NCI-H1436 treated with DMSO at 0.1 percent for 48 hours (cell line): Measurements from ENCODE around the gene IGSF3.

ENCODE experiments used
- DNase-seq: peaks from one replicate; lab custom pipeline; 2025; lab: John Stamatoyannopoulos, UW

Gene IGSF3

GRCh38 chr1:116686723-116687352, 19.3 kb upstream of the IGSF3 start:
- no peak for DNase-seq

DNA sequence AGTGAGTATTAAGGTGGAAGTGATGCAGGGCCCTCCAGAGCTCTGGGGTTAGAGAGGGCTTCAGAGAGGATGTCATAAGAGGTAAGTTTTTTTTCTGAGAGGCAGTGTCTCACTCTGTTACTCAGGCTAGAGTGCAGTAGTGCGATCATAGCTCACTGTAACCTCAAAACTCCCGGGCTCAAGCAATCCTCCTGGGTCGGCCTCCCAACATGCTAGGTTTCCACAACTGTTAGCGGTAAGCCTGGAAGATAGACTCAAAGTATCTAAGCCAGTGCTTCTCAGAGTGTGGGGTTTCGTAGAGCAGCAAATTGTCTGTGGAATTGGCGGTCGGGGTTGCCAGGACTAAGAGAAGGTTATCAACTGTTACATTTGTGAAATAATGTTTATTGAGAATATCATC, 18.6 kb upstream of the IGSF3 start:
- no peak for DNase-seq

GRCh38 chr1:116684575-116684974, 17.0 kb upstream of the IGSF3 start:
- DNase-seq: no peak

DNA sequence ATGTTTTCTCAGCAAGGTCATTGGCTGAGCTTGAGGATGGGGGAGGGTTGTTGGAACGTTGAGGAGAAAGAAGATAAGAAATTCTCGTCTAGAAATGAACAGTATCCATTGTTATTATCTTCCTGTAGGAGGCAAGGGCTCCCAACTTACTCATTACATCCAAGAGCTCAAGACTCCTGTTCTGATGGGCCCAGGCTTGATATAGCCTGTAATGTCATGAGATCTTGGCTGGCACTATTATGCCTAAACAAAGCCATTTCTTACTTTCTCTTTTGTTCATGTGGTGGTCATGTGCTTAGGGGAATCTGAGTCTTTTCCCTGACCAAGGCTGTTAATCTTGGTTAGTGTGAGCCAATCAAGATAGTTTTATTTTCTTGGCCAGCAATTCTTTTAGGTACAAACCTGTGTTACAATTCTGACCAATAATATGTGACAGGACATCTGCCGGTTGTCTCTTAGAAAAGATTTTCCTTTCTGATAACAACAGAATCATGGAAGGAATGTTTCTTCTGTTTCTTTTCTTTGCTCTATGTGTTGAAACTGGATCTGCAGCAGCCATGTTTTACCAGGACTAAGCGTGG, 15.2 kb upstream of the IGSF3 start:
- DNase-seq: no peak

- DNase-seq: no peak
These were observed 13.9 kb upstream of the IGSF3 start for GRCh38 chr1:116681343-116681899.

- DNase-seq: no peak
These were observed 13.2 kb upstream of the IGSF3 start for GRCh38 chr1:116680752-116681151.

GRCh38 chr1:116679828-116680628, 12.5 kb upstream of the IGSF3 start:
- no peak for DNase-seq

- no peak for DNase-seq
These were observed 11.7 kb upstream of the IGSF3 start for GRCh38 chr1:116679091-116679827.

DNA sequence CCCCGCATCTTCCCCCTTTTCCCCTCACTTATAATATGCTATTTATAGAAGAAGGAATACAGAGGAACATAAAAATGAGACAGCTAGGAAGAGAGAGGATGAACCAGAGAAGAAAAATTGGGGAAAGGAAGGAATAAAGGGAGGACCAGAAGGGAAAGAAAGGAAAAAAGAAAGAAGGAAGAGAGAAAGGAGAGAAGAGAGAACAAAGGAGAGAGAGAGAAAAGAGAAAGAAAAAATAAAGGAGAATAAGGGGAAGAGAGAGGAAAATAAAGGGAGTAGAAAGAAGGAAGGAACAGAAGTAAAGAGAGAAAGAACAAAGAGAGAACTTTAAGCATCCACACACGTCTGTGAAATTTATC, 11.2 kb upstream of the IGSF3 start:
- DNase-seq: no peak

- DNase-seq: no peak
These were observed 10.0 kb upstream of the IGSF3 start for GRCh38 chr1:116677474-116678062.

DNA sequence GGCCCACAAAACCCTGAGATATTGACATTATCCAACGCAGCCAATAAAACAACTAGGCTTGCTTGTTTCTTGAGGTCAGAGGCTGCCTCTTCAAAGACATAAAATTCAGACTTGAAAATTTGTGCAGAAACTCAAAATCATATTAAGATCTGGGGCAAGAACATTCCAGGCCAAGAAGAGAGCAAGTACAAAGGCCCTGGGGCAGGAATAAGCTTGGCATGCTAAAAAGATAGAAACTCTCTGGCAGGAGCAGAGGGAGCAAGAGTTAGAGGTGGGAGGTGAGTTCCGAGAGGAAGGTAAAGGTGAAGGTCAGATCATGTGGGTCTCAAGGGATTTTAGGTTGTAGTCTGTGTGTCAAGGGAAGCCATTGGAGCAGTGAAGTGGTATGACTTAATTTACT, 8.8 kb upstream of the IGSF3 start:
- no peak for DNase-seq

GRCh38 chr1:116674751-116675150, 7.2 kb upstream of the IGSF3 start:
- DNase-seq: no peak

GRCh38 chr1:116674011-116674531, 6.5 kb upstream of the IGSF3 start:
- DNase-seq: no peak

- DNase-seq: no peak
These were observed 4.4 kb upstream of the IGSF3 start for GRCh38 chr1:116671912-116672311.

DNA sequence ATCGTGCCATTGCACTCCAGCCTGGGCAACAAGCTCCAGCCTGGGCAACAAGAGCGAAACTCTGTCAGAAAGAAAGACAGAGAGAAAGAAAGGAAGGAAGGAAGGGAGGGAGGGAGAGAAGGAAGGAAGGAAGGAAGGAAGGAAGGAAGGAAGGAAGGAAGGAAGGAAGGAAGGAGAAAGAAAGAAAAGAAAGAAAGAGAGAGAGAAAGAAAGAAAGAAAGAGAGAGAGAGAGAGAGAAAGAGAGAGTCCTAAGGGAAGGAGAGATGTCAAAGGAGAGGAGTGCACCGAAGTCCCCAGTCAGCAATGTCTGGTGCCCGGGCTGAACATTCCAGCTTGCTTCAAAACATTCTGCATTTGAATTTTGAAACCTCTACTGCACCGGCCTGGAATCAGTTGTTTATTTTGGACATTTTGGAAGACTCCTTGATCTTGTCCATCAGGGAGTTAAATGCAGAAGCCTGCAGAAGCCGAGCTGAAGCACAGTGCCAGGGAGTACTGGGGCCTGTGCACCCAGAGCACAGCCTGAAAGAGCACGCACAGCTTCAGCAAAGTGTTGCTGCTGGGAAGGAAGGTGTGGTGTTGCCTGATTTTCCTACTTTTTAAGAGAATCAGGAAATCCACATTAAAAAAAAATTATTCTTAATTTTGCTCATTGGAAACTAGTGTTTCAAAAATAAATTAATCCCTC, 3.7 kb upstream of the IGSF3 start:
- DNase-seq: no peak

DNA sequence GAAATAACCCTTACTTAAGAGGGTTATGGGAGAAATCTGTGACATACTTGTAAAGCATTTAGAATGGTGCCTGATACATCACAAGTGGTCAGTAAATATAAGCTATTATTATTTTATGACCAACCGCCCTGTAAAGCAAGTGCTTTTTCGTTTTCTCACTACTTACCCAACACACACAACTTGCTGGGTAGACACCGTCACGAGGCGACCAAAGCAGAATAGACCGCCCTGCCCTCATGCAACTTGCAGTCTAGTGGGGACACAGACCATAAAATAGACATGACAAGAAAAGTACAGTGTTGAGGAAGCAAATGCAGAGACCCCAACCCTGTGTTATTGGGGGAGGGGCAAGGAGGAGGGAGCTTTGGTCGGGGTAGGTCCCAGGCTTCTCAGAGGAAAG, 744 bp upstream of the IGSF3 start:
- no peak for DNase-seq

- no peak for DNase-seq
These were observed 407 bp downstream of the IGSF3 start for GRCh38 chr1:116667078-116667574.

GRCh38 chr1:116666187-116667077, 1.1 kb downstream of the IGSF3 start:
- no peak for DNase-seq

DNA sequence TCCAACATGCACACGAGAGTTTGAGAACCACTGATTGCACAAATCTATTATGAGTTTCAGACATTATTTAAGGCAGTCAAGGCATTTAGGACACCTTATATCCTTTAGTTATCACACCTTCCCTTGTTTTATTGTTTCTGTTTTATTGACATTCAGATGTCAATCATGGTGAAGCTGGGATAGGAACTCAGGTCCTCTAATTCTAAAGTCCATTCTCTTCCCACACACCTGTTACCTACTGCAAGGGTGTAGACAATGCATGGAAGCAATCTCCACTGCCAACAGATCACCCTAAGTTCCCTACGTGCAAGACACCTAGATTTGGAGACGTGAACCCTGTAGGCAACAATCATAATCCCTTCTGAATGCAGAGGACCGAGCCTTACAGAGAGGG, 2.6 kb downstream of the IGSF3 start:
- no peak for DNase-seq

DNA sequence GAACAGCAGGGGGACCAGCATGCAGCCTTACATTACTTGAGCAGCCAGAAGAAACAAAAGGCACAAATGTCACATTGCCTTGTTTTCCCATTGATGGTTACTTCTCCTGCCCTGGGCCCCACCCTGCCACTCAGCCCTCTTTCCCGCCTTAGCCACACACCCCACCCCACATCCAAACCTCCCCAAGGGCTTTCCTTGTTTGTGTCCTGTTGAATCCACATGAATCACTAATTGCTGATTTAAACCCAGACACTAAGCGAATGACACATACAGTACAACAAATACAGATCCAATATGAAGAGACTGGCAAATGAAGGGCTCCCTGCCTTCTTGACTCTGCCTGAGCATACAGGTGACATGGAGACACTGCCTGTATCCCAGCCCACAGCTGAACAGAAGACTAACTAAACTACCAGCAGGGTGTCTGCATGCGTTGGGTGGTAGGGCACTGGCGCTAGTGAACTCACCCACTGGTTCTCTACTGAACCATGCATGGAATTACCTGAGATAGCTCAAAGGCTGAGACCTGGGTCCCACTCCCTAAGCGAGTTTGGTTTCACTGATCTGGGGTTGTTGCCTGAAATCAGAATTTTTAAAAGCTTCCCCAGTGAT, 3.1 kb downstream of the IGSF3 start:
- no peak for DNase-seq
